ENCODE results near the gene TREX2.
"Not testable (repeated sequence)": the region's sequence is repeated elsewhere in the genome, so short reads cannot be mapped to it uniquely, and the experiment has no call there.

The TREX2 gene

DNA sequence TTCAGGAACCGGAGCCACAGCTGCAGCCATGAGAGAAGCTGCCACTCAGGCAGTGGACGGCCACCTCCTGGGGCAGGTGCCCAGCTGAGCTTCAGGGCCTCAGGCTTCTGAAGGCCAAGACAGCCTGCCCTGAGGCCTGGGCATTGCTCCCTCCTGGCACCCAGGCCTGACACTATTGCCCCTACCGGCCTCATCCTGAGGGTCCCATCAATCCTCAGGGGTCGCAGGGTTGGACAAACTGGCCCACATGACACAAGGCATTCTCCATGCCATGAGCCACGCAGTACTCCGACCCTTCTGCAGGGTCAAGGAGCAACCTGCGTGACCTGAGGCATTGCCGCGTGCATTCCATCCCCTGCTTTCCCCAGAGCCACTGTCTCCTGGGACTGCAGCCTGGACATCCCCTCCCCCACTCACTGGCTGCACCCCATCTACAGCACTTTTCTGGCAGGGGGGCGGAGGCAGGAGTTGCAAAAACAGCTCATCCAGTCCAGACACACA lies 37.6 kb downstream of the TREX2 start:
- DNase-seq (ENCODE audit: low read depth) = no peak

DNA sequence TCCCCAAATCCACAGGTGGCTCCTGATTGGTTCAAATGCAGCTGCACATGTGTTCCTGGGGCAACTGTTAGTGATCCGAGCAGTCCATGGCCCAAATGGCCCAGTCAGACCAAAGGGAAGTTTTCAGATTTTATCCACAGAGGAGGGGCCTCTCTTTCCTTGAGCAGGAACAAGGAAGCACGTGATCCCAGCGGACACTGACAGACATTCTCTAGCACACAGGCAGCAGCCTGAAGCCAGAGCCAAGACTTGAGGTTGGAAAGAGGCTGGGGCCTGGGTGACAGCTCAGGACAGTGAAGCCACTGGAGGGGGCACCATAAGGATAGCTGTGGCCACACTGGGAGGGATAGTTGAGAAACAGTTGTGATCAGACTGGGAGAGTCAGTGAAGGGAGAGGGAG lies 38.1 kb downstream of the TREX2 start:
- DNase-seq (ENCODE audit: low read depth) = no peak

DNA sequence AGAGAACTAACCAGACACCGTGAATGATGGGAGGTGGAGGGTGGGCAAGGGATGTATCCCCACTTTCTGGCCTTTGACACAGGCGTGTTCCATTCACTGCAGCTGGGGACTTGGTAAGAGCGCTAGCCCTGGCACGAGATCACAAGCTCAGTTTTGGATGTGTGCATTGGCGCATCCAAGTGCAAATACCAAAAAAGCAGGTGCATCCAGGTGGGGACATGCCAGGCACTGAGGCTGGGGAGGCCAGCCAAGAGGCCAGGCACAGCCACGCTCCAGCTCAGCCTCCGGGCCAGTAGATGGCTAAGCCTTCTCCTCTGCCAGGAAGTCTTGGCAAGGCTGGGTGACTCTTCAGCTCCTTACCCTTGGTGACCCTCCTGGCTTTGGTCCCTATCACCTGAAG lies 39.0 kb downstream of the TREX2 start:
- no peak for DNase-seq (ENCODE audit: low read depth)

DNA sequence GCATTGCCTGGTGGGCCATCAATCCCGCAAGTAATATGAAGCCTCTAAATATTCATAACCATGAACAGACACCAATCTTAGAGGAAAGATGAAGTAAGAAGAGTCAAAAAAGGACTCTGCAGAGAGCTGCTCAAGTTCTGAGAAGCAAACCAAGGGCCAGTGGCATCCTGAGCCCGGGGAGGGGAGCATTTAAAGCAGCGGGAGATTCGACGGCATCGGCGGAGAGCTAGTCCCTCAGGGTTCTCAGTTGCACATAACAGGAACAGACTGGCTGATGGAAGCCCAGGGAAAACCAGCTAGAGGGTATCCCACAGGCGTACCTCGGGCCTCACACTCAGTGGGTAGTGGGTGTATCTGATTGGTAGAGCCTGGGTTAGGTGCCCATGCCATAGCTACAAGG lies 39.8 kb downstream of the TREX2 start:
- DNase-seq (ENCODE audit: low read depth) = no peak

DNA sequence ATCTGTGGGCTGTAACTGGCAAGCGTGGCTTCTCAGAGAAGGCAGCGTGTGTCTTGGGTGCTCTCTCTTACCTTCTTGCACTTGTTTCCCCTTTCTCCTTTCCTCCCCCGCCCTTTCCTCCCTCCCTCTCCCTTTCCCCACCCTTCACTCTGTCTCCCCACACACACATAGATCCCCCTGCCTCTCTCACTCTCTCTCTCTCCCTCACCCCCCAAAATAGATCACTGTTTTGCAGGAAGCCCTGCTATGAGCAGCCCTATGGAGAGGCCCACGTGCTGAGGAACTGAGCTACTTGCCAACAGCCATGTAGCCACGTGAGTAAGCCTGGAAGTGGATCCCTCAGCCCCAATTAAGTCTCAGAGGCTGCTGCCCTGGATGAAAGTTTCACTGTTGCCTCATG lies 40.4 kb downstream of the TREX2 start:
- DNase-seq (ENCODE audit: low read depth) = no peak

DNA sequence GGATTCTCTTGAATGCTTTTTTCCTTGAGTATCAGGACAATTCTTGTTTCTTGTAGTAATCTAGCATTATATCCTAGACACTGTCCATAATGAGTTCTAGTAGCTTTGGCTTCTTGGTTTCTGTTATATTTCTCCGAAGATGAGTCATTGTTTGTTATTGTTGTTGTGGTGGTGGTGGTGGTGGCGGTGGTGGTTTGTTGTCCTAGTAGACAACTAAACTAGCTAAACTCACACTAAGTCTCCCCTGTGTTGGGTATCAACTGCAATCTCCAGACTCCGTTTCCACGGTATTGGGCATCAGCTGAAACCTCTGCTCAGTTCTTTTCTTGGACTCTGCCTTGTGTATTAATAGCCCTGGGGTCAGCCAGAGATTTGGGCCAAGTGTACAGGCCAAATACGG lies 41.5 kb downstream of the TREX2 start:
- not testable (repeated sequence) for DNase-seq (ENCODE audit: low read depth)

DNA sequence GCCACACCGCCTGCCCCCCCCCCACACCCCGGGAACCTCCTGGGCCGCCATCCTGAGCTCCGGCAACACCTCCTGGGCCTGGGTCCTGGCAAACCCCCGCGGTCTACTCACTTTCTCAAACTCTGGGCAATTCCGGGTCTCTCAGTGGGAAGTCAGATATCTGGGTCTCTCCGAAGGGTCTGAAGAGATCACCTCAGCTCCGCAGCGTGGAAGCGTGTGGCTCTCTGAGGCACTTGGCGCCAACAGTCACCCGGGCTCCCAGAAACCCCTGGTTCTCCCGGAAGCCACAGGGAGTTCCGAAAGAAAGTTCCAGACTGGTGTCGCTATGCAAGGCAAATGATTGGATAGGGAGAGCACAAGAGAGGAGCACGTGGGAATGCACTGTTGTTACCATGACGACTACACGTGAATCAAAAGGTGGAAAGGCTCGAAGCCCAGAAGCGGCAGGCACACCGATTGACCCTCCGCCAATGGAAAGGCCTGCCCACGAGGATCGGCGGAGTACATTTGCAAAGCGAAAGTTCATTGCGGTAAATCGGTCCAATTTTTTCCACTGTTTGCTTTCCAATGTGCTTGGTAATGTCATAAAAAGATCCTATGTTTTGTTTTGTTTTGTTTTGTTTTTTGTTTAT lies 44.6 kb downstream of the TREX2 start, which contains the start of gene PNMA6E:
Gene PNMA6E (minus strand): TSS at position 218 of the 632 bp plus-strand sequence. CDS start 2,501 bp downstream, outside the sequence.
- no peak for DNase-seq (ENCODE audit: low read depth)

DNA sequence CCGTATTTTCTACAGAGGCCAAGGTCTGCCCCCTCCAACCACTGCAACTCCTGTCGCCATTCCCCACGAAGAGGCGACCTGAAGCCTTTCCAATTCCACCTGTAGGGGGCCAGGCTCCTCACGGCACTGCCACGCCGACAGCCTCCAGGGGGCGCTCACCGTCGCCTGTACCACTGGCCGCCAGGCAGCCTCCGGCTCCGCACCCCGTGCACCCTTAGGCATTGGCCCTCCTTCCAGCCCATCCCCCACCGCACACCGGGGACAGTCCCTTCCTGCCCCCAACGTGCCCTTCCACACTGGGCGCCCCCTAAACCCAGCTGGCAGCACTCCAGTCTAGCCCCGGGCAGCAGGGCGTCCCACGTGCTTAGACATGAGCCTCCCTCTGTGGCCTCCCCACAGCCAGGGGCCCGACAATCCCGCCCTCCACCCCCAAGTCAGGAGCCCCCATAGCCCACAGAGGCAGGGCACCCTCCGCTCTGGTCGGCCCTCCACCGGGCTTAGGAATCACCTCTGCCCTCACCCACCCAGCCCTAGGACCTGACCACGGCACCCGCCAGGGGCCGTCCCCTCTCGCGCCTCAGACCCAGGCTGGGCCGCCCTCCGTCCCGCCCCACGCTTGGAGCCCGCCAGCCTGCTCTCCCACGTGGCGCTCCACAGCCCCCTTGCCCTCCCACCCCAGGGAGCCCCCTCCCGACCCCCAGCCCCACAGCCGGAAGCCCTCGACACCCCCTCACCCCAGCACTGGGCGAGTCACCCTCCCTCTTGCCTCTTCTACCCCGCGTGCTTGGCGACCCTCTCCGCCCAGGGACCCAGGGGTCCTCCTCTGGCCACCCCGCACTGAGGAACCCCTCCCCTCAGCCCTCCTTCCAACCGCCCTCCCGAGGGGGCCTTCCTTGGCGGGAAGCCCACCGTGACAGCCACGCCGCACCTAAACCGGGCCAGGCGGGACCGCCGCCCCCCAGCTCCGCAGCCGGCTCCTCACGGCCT lies 45.4 kb downstream of the TREX2 start:
- no peak for DNase-seq (ENCODE audit: low read depth)

DNA sequence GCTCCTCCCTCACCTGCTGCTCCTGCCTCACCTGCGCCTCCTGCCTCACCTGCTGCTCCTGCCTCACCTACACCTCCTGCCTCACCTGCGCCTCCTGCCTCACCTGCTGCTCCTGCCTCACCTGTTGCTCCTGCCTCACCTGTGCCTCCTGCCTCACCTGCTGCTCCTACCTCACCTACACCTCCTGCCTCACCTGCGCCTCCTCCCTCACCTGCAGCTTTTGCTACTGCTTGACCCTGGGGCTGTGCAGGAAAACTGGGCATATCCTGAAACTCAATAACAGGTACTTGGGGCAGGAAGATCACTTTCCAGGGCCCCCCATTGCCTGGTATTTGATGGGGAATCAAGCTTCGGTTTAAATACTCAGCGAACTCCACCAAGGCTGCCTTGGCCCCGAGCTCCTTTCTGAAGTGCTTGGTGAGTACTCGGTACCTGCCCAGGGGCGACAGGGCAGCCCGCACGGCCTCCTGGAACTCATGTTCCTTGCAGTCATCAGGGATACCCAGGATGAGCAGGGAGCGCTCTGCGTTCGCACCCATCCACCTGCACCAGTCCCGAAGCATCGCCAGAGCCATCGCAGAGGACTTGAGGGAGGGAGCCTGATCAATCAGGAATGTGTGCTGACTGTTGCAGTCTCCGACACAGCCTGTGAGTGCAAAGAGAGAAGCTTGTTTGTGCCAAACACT lies 47.4 kb downstream of the TREX2 start:
- no peak for DNase-seq (ENCODE audit: low read depth)

DNA sequence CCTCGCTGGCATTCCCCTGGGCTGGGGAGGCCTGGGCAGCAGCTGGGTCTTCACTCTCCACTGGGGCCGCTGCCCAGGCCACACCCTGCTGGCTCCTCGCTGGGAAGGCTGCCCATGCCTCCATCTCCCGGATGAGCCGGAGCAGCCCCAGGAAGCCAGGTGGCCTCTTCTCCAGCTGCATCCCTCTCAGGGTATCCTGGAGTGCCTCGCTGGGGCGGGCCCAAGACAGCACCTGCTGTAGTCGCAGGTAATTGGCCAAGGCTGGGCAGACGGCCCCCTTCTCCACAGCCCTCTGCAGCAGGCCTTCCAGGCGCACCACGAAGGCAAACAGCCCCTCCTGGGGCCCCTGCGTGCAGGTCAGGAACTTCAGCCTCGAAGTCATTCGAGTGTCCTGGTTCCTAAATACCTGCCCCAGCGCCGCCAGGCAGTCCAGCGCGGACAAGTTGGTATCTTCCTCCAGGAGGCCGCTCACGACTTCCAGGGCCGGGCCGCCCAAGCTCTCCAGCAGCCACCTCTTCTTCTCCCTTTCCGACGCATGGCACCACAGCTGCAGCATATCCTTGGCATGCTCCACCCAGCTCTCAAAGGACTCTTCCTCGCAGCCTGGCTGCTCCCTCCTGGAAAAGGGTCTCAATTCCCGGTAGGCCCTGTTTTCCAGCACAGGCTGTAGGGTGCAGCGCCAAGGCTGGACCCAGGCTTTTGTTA lies 48.4 kb downstream of the TREX2 start:
- DNase-seq (ENCODE audit: low read depth) = no peak

DNA sequence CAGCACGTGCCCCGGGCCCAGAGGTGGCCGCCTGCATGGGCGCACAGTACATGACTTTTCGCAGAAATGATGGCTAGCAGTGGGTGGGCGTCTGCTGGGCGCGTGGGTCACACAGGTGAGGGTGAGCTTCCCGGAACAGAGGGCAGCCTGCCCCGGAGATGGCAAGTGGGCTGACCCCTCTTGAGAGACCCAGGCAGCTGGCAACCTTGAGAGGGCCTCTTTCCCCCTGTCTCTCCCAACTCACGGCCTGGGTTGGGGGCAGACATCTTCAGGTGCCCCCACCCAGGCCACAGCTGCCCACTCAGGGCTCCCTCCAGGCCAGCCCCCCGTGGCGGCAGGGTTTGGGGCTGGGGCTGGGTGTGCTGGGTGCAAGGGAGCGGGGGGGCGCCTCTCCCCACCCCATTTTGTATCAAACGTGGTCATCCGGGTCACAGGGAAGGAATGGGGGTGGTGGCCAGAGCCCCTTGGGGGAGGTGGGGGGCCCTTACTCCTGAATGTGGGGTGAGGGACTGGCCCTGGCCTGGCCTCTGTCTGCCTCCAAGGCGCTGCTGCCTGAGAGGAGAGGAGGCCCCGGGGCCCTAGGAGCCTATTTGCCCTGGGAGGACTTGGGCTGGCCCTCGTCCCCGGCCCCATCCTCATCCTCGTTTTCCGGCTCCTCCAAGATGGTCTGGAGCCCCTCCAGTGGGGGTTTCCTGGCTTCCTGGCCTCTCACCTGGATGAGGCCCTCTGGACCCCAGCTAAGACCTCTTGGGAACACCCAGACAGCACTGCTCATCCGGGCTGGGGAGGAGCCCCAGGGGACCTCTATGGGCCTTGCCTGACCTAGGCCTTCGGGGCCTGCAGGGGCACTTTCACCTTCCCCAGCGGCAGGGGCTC lies 49.3 kb downstream of the TREX2 start:
- no peak for DNase-seq (ENCODE audit: low read depth)

DNA sequence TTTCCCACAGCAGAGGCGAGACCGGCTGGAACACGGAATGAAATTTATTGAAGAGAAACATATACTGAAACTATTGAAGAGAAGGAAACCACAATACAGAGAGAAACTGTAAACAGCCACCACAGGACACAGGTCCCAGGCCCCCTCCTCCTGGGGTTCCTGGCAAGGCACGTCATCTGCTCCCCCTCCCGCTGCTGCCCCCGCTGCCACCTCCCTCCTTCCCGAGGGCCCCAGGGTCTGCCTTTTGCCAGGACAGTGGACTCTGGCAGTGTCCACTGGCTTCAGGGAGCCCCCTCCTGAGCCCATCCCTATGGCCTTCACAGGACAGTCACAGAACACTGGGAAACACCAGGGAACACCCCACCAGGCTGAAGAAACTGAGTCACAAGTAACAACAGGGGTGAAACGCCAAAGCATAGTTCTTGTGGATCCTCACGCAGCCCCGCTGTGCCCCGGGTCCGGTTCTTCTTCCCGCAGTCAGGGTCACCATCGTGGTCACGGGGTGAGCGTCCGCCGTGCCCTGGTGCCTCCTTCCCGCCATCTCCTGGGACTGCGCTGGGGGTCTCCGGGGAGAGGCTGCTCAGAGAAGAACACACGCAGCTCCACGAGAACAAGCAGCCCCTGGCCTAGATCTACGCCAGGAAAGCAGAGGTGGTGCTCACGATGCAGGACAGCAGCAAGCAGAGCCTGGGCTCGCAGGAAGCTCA lies 50.1 kb downstream of the TREX2 start:
- DNase-seq (ENCODE audit: low read depth) = no peak

DNA sequence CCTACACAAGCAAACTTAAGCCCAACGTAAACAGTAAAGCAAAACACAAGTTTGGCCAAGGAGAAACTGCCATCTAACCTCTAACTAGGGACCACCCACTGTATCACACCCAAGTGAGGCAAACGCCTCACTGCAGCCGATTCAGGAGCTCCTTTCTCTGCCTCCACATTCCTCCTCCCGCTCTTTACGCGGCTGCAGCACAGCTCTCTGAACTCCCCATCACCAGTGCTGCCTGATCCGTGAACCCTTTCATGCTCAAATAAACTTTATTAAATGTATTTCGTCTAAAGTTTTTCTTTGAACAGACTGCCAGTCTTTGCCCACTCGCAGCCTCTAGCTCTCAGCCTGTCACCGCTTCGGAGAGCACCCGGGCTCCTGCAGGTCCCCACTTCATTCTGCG lies 51.2 kb downstream of the TREX2 start:
- DNase-seq (ENCODE audit: low read depth) = no peak
